ENCODE measurements around the gene BAHCC1.

The BAHCC1 gene

GRCh38 chr17:81368161-81369022 lies 26.9 kb upstream of the BAHCC1 start:
- no peak for FAIRE-seq

GRCh38 chr17:81370294-81370693 lies 25.0 kb upstream of the BAHCC1 start:
- FAIRE-seq, result no peak

GRCh38 chr17:81371910-81372760 lies 23.1 kb upstream of the BAHCC1 start:
- FAIRE-seq, result no peak

- FAIRE-seq, result no peak
These were observed 21.6 kb upstream of the BAHCC1 start for GRCh38 chr17:81373536-81374160.

- FAIRE-seq, result no peak
These were observed 20.4 kb upstream of the BAHCC1 start for GRCh38 chr17:81374890-81375289.

- FAIRE-seq, result no peak
These were observed 18.1 kb upstream of the BAHCC1 start for GRCh38 chr17:81376946-81377714.

GRCh38 chr17:81378941-81379511 lies 16.2 kb upstream of the BAHCC1 start:
- FAIRE-seq, result no peak

GRCh38 chr17:81379523-81379942 lies 15.7 kb upstream of the BAHCC1 start:
- no peak for FAIRE-seq

GRCh38 chr17:81380131-81380530 lies 15.1 kb upstream of the BAHCC1 start:
- FAIRE-seq, result no peak

- no peak for FAIRE-seq
These were observed 14.4 kb upstream of the BAHCC1 start for GRCh38 chr17:81380666-81381518.

- no peak for FAIRE-seq
These were observed 13.4 kb upstream of the BAHCC1 start for GRCh38 chr17:81381632-81382577.

GRCh38 chr17:81382851-81383250 lies 12.4 kb upstream of the BAHCC1 start:
- FAIRE-seq, result no peak

GRCh38 chr17:81383504-81384421 lies 11.5 kb upstream of the BAHCC1 start:
- no peak for FAIRE-seq

GRCh38 chr17:81384929-81385319 lies 10.3 kb upstream of the BAHCC1 start:
- no peak for FAIRE-seq

- no peak for FAIRE-seq
These were observed 9.7 kb upstream of the BAHCC1 start for GRCh38 chr17:81385320-81386111.

- FAIRE-seq, result no peak
These were observed 9.1 kb upstream of the BAHCC1 start for GRCh38 chr17:81386141-81386645.

GRCh38 chr17:81386646-81387099 lies 8.6 kb upstream of the BAHCC1 start:
- FAIRE-seq, result no peak

Measured in islet of Langerhans (tissue), 1 donor.